HG02763 (cell line): ENCODE results near the gene EXOC8.

ENCODE experiments used
- ATAC-seq: cut with Tn5 transposase; IDR thresholded peaks from one replicate; pipeline ENCODE4 v1.9.1; 2021; ENCODE audit warnings: mild to moderate bottlenecking, moderate library complexity; ENCODE audit not compliant: unreplicated experiment

EXOC8 gene

DNA sequence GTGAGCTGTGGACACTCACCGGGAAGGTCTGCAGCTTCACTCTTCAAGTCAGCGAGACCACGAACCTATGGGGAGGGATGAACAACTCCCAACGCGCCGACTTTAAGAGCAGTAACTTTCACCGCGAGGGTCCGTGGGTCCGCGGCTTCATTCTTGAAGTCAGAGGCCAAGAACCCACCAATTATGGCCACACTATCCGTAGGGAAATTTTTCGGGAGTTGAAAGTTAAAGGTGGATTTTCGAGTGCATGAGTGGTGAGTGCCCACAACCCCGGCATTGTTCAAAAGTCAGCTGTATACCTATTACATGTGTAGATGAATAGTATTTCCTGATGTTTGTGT, 19.7 kb downstream of the EXOC8 start:
- ATAC-seq: no peak

DNA sequence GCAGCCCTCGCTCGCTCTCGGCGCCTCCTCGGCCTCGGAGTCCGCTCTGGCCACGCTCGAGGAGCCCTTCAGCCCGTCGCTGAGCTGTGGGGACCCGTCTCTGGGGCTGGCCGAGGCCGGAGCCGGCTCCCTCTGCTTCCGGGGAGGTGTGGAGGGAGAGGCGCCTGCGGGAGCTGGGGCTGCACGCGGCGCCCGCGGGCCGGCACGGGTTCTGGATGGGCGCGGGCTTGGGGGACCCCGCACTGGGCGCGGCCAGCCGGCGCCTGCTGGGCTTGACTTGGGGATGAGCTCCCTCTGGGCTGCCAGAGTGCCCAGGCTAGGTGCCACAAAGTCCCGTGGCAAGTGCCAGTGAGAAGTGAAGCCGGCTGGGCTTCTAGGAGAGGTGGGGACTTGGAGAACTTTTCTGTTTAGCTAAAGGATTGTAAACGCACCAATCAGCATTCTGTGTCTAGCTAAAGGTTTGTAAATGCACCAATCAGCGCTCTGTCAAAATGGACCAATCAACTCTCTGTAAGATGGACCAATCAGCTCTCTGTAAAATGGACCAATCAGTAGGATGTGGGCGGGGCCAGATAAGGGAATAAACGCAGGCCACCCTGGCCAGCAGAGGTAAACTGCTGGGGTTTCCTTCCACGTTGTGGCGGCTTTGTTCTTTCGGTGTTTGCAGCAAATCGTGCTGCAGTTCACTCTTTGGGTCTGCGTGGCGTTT, 20.2 kb downstream of the EXOC8 start:
- no peak for ATAC-seq

DNA sequence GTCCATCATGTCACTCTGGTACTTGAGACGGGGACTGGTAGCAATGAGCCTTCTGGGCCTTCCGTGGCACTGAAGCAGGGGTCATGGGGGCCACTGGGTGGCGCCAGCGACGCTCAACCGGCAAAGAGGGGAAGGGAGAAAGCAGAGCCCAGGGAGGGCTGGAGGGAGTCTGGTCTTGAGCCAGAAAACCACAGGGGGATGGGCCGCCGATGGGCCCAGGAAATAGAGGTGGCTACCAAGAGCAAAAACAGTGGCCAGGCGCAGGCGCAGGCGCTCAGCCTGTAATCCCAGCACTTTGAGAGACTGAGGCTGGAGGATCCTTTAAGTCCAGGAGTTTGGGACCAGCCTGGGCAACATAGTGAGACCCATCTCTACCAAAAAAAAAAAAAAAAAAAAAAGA, 21.8 kb downstream of the EXOC8 start:
- ATAC-seq: no peak

DNA sequence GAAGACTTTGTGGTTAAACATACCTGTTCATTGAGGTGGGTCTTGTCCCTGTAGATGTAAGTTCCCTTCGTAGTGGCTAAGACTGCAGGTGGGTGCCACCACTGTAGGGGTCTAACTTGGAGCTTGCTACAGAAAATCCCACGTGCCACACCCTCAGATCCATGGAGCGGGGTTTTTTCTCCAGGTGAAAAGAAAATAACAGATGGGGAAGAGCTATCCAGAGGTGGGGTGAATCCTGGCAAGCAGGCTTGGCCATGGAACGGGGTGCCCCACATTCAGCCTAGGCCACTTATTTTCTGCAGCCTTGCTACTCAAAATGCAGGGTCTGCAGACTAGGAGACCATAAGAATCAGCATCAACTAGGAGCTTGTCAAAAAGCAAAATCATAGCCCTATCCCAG, 24.0 kb downstream of the EXOC8 start:
- ATAC-seq: no peak

DNA sequence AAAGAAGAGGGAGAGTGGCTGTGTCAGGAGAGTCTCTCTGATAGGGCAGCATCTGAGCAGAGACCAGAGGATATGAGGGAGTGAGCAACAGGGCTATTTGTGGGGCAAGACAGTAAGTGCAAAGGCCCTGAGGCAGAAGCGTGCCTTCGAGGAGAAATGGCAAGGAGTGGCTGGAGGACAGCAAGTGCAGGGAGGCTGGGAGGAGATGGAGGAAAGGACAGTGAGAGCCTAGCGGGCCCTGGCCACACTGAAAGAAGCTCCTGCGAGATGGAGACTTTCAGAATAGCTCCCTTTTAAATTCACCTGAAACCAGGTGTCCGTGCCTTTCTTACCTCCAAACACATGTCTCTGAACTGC, 25.2 kb downstream of the EXOC8 start:
- ATAC-seq: no peak

DNA sequence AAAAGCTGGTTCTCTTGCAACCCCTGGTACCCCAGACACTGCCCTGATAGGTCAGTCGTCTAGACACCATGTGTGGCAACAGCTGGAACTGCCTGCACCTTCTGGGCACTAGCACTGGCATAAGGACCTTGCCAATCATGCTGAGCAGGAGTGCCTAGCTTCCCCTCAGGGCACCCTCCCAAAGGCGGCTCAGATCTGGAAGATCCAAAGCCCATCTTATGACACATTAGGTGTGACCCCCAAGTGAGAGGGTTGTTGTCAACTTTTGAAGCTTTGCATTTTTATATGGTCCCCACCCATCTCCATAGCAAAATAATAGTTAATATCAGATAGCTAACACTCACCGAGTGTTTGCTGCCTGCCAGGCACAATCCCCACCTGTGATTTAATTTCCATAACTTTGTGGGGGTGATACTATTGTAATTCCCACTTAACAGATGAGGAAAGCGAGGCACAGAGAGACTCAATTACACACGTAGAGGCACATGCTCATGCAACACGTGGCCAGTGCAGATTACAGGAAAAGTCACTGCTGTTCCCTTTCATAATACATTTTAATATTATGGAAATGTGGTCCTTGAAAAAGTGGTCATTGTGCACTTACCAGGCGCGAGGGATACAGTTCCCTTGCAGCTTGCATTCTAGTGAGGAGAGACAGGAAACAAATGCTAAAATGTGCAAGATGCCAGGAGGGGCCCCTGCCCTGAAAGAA, 25.8 kb downstream of the EXOC8 start:
- no peak for ATAC-seq

DNA sequence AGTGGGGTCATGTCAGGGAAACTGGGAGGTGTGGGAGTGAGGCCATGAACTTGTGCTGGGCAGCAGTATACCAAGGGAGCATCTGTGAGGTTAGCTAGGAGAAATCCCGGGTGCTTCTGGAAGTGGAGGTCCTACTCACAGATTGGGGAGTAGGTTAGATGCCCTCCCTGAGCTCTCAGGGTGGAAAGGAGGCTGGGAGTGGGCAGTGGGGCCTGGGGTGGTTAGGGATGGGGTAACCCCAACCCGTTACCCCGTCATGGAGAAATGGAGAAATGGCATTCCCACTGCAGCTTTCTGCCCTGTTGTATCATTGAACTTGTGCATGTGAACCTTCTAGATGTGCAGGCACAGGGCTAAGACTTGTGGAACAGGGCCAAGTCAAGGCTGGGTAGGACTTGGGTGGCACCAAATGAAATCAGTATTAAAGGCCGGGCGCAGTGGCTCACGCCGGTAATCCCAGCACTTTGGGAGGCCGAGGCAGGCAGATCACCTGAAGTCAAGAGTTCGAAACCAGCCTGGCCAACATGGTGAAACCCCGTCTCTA, 27.2 kb downstream of the EXOC8 start:
- ATAC-seq: no peak

DNA sequence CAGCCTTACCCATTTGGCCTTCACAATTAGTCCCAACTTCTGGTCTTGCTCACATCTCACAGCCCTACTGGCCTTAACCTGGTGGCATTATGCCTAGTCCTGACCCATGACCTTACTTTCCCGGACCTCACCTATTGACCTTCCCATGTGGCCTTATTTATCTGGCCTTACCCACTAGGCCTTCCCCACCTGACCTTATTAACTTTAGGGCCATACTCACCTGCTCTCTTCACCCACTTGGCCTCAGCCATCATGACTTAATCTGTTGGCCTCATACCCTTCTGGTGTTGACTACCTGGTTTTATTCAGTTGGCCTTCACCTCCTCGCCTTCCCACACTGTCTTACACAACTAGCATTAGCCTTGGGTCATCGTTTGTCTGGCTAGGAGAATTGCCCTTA, 35.7 kb downstream of the EXOC8 start:
- no peak for ATAC-seq

DNA sequence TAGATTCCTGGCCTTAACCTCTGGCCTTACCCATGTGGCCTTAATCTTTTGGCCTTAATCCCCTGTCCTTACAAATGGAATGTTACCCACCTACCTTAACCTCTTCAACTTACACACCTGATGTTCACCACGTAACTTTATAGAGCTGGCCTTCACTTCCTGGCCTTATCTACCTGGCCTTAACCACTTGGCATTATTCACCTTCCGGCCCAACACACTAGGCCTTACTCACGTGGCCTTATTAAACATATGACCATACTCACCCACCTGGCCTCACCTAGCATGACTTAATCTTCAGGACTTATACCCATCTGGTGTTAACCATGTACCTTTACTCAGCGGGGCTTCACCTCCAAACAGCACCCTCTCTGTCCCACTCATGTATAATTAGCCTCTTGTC, 41.7 kb downstream of the EXOC8 start:
- no peak for ATAC-seq

DNA sequence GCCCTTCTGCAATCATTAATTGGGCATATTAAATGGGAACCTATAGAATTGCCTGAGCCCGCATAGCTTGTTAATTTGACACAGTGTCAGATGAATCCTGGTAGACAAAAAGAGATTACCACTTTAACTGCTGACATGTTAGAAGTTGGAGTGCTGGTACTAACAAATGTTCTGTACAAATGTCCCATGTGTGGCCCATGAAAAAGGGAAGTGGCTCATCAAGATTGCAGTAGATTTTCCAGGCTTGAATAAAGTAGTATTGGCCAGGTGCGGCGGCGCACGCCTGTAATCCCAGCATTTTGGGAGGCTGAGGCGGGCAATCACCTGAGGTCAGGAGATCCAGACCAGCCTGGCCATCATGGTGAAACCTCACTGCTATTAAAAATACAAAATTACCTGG, 51.0 kb downstream of the EXOC8 start:
- no peak for ATAC-seq

DNA sequence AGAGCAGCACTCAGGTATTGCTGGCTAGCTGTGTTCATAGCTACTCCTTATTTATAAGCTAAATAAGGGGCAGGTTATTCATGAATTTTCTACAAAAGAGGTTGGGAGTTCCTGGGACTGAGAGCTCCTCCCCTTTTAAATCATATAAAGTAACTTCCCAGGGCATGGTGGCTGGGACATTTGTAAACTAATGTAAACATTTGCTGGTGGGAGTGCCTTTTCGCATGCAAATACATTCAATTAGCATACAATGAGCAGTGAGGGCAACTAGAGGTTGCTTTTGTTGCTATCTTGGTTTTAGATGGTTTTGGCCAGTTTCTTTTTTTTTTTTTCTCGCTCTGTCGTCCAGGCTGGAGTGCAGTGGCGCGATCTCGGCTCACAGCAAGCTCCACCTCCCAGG, 53.2 kb downstream of the EXOC8 start:
- no peak for ATAC-seq
